GM12874 (cell line): ENCODE measurements around the gene C16orf74.

ENCODE experiments used
- TF ChIP-seq, protein P1 (sequence below): IDR thresholded peaks from 2 replicates; pipeline ENCODE4 v1.5.1; 2011; ENCODE audit warnings: low read depth, mild to moderate bottlenecking, control low read depth, low read length, moderate library complexity; ENCODE audit not compliant: insufficient read depth

Gene C16orf74

DNA sequence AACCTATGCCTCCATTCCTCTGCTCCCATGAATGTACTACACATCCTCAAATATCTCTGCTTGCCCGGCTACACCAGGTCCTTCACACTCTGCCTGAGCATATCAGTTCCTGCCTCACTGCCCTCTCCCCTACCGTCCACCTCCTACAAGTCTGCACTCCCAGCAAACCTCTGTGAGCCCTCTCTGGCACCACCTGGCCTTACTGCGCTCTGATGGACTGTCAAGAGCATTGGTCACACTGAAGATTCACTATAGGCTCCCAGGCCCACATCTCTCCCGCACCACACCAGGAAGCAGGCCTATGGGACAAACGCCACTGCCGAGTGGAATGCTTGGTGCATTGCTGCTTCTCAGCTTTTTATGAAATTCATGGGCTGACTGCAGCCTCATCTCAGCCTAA lies 71.0 kb downstream of the C16orf74 start:
- TF ChIP-seq, protein P1, sequence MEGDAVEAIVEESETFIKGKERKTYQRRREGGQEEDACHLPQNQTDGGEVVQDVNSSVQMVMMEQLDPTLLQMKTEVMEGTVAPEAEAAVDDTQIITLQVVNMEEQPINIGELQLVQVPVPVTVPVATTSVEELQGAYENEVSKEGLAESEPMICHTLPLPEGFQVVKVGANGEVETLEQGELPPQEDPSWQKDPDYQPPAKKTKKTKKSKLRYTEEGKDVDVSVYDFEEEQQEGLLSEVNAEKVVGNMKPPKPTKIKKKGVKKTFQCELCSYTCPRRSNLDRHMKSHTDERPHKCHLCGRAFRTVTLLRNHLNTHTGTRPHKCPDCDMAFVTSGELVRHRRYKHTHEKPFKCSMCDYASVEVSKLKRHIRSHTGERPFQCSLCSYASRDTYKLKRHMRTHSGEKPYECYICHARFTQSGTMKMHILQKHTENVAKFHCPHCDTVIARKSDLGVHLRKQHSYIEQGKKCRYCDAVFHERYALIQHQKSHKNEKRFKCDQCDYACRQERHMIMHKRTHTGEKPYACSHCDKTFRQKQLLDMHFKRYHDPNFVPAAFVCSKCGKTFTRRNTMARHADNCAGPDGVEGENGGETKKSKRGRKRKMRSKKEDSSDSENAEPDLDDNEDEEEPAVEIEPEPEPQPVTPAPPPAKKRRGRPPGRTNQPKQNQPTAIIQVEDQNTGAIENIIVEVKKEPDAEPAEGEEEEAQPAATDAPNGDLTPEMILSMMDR, result no peak

DNA sequence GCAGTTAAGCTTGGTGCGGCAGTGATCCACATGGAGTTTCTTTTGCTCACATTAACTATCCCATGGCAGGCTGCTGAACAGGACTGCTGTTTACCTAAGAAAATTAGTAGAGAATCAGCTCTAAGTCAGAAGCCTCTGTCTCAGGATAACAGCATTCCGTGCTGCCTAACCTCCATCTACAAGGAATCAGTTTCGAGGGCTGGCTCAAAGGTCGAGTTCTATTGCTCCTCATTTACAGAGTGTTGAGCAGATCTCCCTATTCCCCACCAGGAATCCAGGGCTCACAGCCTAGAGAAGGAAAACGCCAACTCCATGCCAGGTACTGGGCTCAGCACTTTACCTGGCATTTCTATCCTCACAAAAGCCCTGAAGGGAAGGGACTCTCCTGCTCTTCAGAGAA lies 72.1 kb downstream of the C16orf74 start:
- TF ChIP-seq, protein P1, result no peak

DNA sequence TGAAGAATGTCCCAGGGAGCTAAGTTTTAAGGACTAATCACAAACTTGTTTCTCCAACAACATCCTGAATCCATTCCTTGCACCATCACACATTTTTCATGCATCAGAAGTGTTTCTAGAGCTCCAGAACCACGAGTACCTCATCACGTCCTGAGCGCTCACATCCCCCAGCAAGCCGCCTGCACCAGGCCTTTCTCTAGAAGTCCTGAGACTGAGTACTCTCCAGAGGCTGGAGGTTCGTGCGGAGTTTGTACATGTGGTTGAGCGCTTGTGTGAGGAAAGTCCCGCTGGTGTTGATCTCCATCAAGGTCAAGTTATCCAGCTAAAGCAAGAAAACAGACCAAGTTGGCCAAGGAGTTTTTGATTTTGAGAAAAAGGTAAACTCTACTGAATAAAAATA lies 72.9 kb downstream of the C16orf74 start:
- TF ChIP-seq, protein P1, result no peak

DNA sequence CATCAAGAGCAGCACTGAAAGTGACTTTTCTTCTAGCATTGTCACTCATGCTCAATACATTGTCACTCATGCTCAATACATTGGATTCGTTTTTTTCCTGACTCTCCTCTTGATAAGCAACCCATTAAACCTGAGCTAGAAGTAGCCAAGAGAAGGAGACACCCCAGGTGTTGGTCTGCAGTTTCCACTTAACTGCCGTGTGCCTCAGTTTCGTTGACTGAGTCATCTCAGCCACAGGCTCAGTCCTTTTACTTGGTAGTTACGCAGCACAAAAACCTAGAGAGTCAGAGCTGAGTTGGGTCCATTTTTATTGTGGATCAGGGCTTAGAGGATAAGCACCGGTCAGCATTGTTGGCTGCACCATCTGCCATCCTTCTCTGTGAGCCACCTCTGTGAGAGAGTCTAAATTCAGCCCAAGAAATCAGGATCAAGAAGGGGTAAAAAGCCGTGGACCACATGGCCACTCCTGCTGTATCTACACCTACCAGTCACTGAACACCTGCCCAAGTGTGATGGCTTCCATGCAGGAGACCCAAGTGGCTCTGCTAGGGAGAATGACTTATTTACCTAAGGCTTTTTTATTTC lies 73.4 kb downstream of the C16orf74 start:
- TF ChIP-seq, protein P1, result no peak

DNA sequence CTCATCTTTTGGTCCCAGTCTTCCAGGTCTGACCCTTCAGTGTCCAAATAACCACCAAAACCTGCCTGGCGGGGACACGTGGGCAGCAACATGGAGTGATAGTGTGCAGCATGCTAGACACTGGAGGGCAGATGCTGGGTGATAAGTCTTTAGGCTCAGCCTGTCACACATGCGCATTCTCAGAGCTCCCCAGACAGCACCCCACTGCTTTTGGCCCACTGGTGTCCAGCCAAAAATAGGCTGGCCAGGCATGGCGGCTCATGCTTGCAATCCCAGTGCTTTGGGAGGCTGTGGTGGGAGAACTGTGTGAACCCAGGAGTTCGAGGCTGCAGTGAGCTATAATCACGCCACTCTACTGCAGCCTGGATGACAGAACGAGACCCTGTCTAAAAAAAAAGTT lies 74.4 kb downstream of the C16orf74 start:
- TF ChIP-seq, protein P1, result no peak

DNA sequence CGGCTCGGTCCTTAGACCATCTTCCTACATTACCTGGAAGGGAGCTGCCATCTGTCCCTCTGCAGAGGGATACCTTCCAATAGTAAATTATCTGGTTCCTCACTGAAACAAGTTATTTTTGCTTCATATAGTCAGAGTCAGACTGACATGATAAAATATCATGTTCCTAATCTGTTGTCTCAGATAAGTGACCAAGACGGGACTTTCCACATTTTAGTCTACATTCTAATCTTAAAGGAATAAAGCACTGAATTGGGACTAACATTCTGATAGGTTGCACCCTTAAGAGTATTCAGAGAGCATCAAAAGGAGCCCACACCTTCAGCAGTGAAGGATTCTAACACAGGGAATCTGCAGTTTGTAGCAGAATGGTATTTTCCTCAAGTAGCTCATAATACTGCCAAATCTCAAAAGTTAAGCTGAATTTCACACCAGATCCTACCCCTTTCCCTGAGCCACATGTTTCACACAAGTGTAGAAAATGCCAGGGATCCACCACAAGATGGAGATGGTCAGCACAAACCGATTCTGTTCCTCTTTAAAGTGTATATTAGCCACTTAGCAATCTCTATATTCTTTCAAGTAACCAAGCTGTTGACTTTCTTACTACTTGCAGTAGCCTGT lies 75.5 kb downstream of the C16orf74 start:
- TF ChIP-seq, protein P1, result no peak

DNA sequence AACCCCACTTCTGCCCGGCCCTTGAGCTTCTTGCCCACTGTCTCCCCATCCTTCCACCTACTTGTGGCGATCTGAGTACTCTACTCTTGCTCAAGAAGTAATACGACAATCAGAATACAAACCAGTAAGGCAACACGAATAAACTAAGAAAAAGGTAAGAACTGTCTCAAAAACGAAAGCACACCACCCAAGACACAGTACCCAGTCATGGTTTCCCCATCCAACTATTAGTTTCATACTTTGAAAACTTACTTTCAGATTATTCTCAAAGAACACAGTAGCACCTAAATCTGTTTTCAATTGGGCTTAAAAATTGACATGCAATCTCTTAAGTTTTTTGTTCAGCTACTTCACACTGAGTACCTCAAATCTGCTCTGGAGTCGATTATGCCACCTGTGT lies 76.1 kb downstream of the C16orf74 start:
- TF ChIP-seq, protein P1, result no peak
